ENCODE results near the gene GRIK5.
"Not testable (repeated sequence)": the region's sequence is repeated elsewhere in the genome, so short reads cannot be mapped to it uniquely, and the experiment has no call there.

GRIK5 gene

DNA sequence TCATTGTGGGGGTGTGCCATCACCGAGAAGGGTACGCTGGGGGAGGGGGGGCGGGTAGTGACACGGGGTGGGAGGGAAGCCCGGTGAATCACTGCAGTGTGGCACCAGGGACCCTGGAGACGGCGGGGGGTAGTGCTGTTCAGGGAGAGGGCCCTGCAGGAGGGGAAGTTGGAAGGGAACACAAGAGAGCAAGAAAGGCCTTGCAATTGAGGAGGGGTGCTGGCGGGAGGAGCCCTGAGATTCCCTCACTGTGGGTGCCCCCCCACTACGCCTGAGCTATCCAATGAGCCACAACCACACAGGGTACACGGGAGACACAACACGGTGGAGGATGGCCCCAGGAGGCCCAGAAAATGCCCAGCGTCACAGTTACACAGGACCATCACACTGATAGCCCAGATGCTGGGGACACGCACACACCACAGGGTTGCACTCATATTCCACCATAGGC is 75.5 kb downstream of the GRIK5 start:
- Histone ChIP-seq H3K9ac (ENCODE audit: low read depth, low read length) (peak overlapping the region; percentile 68; the same call in 1 of the 2 replicates), H3K36me3 (ENCODE audit: insufficient read depth, low read length) (no peaks in the 10 kb centered on the region), H3K9me3 (ENCODE audit: control insufficient read depth, insufficient read depth, low read length) (no peaks in the 10 kb centered on the region), H3K4me1 (ENCODE audit: insufficient read depth, low read length) (peaks cover 3% of the 10 kb centered on the region; the same call in 1 of the 2 replicates)

DNA sequence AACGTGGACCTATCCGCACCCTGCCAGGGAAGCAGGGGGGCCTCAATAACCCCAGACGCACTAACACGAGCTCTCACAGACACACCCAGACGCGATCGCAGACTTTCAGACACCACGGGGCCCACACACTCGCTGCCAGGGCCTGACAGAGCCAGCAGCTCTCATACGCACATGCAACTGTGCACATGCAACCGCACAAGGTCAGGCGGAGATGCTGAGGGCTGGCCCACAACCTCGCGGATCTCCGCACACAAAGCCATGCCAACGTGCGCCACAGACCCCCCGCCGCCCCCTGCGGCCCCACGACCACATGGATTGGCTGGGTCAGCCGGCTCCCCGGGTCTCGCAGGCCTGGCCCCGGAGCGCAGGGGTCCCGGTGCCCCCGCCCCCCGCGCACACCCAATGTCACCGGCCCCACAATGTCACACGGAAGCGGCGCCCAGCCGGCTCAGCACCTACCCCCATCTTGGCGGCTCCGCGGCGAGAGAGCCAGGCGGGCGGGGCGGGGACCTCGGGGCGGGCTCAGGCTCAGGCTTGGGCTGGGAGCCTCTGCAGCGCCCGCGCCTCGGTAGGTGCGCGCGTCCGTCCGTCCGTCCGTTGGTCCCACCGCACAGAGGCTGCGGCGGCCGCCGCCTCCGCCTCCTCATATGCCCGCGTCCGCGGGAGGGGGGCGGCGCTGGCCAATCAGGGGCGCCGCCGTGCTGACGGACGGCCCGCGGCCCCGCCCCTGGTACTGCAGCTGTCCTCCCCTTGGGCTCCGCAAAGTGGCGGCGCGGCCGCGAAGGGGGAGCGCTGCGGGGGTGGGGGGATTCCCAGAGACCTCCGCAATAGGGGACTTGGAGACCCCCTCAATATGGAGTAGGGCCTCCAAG is 76.2 kb downstream of the GRIK5 start, which contains the start of gene ATP1A3:
ATP1A3 (minus strand) TSS at position 619 of the 872 bp plus-strand sequence; CDS start at position 465, 154 bp downstream.
- Histone ChIP-seq H3K9ac (ENCODE audit: low read depth, low read length) (peak within 1 kb of the TSS; percentile 68), H3K4me1 (ENCODE audit: insufficient read depth, low read length) (peaks cover 3% of the 10 kb centered on the region; the same call in 1 of the 2 replicates), H3K9me3 (ENCODE audit: control insufficient read depth, insufficient read depth, low read length) (no peaks in the 10 kb centered on the region), H3K36me3 (ENCODE audit: insufficient read depth, low read length) (no peaks in the 10 kb centered on the region)

- not testable (repeated sequence) for H3K36me3 ChIP-seq (ENCODE audit: insufficient read depth, low read length); H3K4me1 ChIP-seq (ENCODE audit: insufficient read depth, low read length); H3K9me3 ChIP-seq (ENCODE audit: control insufficient read depth, insufficient read depth, low read length); H3K9ac ChIP-seq (ENCODE audit: low read depth, low read length)
Measured at GRCh38 chr19:41991925-41992569, 78.0 kb downstream of the GRIK5 start.

DNA sequence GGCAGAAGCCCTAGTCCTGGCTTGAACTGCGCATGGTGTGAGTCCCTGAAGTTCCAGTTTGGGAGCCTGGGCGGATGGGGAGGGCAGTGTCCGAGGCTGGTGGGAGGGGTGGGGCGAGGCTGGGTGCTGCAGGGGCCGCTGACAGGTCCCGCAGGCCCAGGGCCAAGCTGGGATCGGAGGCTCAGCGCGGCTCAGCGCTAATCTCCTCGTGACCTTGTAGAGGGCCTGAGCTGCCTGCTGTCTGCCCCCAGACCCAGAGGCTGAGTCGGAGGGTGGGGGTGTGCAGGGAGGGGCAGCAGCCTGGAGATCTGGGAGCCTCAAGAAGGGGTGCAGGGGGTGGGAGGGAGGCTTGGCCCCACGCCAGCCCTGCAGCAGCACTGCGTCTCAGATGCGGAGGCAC is 79.0 kb downstream of the GRIK5 start:
- no peak overlapping the region for H3K9ac ChIP-seq (ENCODE audit: low read depth, low read length)
- H3K4me1 ChIP-seq (ENCODE audit: insufficient read depth, low read length): peaks cover 3% of the 10 kb centered on the region; the same call in 1 of the 2 replicates
- no peaks in the 10 kb centered on the region for H3K9me3 ChIP-seq (ENCODE audit: control insufficient read depth, insufficient read depth, low read length)
- no peaks in the 10 kb centered on the region; the same call in 1 of the 2 replicates for H3K36me3 ChIP-seq (ENCODE audit: insufficient read depth, low read length)

DNA sequence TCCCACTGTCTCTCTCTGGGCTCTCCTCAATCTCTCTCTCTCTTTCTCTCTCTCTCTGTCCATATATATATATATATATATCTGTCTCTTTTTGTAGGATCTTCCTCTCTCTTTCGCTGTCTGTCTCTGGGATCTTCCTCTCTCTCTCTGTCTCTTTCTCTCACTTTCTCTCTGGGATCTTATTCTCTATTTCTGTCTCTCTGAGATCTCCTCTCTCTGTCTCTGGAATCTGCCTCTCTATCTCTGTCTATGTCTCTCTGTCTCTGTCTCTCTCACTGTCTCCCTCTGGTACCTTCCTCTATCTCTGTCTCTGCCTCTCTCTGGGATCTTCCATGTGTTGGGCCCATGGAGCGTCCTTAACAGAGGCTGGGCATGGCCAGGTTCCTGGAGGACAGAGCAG is 79.4 kb downstream of the GRIK5 start:
- Histone ChIP-seq H3K4me1 (ENCODE audit: insufficient read depth, low read length) (peaks cover 3% of the 10 kb centered on the region; the same call in 1 of the 2 replicates), H3K9ac (ENCODE audit: low read depth, low read length) (no peak overlapping the region), H3K36me3 (ENCODE audit: insufficient read depth, low read length) (no peaks in the 10 kb centered on the region; the same call in 1 of the 2 replicates), H3K9me3 (ENCODE audit: control insufficient read depth, insufficient read depth, low read length) (no peaks in the 10 kb centered on the region)

GRCh38 chr19:41990028-41990427 is 80.0 kb downstream of the GRIK5 start:
- Histone ChIP-seq H3K4me1 (ENCODE audit: insufficient read depth, low read length) (peaks cover 3% of the 10 kb centered on the region; the same call in 1 of the 2 replicates), H3K36me3 (ENCODE audit: insufficient read depth, low read length) (no peaks in the 10 kb centered on the region; the same call in 1 of the 2 replicates), H3K9ac (ENCODE audit: low read depth, low read length) (no peak overlapping the region), H3K9me3 (ENCODE audit: control insufficient read depth, insufficient read depth, low read length) (no peaks in the 10 kb centered on the region)

DNA sequence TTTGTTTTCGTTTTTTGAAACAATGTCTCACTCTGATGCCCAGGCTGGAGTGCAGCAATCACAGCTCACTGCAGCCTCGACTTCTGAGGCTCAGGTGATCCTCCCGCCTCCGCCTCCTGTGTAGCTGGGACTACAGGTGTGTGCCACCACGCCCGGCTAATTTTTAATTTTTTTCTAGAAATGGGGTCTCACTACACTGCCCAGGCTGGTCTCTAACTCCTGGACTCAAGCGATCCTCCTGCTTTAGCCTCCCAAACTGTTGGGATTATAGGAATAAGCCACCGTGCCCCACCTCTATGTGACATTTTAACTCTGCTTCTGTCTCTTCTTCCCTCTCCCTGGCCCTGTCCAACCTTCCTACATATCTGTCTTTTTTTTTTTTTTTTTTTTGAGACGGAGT is 81.1 kb downstream of the GRIK5 start:
- no peak overlapping the region for H3K9ac ChIP-seq (ENCODE audit: low read depth, low read length)
- no peaks in the 10 kb centered on the region for H3K9me3 ChIP-seq (ENCODE audit: control insufficient read depth, insufficient read depth, low read length)
- no peaks in the 10 kb centered on the region; the same call in 1 of the 2 replicates for H3K36me3 ChIP-seq (ENCODE audit: insufficient read depth, low read length)
- H3K4me1 ChIP-seq (ENCODE audit: insufficient read depth, low read length): peaks cover 3% of the 10 kb centered on the region; the same call in 1 of the 2 replicates

DNA sequence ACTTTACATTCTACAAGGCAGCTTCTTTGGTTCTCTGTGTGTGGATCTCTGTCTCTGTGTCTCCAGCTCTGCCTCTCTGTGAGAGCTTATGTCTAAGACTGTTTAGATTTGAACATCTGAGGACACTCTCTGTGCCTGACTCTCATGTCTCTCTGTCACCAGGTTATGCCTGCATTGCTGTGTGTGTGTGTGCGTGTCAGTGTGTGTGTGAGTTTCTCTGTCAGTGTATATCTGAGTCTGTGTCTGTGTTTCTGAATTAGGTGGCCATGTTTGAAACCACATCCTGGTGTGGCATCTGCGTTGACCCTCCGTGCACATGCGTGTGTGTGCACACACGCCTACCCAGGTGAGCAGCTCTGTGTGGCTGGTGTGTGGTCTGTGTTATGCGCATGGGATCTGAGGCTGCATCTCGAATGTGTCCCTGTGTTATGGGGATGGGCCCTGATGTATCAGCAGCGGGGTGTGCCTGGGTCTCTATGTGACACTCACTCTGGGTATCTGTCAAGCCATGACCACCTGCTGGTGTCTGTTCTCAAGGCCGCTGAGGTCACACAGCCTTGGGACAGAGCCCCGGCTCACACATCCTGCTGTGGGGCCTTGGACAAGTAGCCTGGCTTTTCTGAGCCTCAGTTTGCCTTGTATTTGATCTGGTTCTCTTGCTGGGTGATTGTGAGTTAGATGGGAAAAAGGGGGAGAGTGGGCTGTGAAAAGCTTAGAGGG is 82.7 kb downstream of the GRIK5 start:
- Histone ChIP-seq H3K9me3 (ENCODE audit: control insufficient read depth, insufficient read depth, low read length) (no peaks in the 10 kb centered on the region), H3K4me1 (ENCODE audit: insufficient read depth, low read length) (no peaks in the 10 kb centered on the region), H3K9ac (ENCODE audit: low read depth, low read length) (no peak overlapping the region), H3K36me3 (ENCODE audit: insufficient read depth, low read length) (no peaks in the 10 kb centered on the region; the same call in 1 of the 2 replicates)

DNA sequence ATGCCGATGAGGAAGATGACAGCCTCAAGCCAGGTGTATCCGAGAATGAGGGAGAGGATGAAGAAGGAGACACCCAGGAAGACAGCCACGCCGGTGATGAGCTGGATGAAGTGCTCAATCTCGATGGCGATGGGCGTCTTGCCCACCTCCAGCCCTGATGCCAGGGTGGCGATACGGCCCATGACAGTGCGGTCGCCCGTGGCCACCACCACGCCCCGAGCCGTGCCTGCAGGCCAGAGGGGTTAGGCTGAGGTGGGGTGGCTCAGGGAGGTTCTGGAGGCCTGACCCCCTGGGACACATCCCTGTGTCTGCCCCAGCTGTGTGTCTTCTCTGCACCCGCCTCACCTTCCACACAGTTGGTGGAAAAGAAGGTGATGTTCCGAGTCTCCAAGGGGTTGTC is 85.0 kb downstream of the GRIK5 start:
- no peaks in the 10 kb centered on the region; the same call in 1 of the 2 replicates for H3K36me3 ChIP-seq (ENCODE audit: insufficient read depth, low read length)

GRCh38 chr19:41981724-41982123 is 88.3 kb downstream of the GRIK5 start:
- H3K9me3 ChIP-seq (ENCODE audit: control insufficient read depth, insufficient read depth, low read length): no peaks in the 10 kb centered on the region
- H3K36me3 ChIP-seq (ENCODE audit: insufficient read depth, low read length): no peaks in the 10 kb centered on the region
- H3K4me1 ChIP-seq (ENCODE audit: insufficient read depth, low read length): no peaks in the 10 kb centered on the region
- no peak overlapping the region for H3K9ac ChIP-seq (ENCODE audit: low read depth, low read length)

More for the DNA sequence above, 85.0 kb downstream of the GRIK5 start:
- Histone ChIP-seq H3K4me1 (ENCODE audit: insufficient read depth, low read length) (no peaks in the 10 kb centered on the region), H3K9ac (ENCODE audit: low read depth, low read length) (no peak overlapping the region), H3K9me3 (ENCODE audit: control insufficient read depth, insufficient read depth, low read length) (no peaks in the 10 kb centered on the region)

DNA sequence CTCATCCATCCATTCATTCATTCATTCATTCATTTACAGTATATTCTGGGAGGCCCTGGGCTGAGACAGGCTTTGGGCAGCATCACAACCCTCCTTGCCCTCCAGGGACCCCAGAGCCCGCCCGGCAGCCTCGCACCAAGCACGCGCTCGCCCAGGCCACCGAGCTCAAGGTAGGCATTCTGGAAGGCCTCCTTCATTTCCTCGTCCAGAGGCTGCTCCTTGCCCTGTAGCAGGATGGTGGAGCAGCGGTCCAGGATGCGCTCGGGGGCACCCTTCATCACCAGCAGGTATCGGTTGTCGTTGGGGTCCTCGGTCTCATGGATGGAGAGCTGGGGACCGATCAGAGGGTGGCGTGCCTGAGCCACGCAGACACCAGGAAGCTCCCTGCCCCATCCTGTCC is 91.5 kb downstream of the GRIK5 start:
- H3K36me3 ChIP-seq (ENCODE audit: insufficient read depth, low read length): 0 out of 2 replicates have a peak, but pooled peaks cover under 1% of the 10 kb centered on the region
- no peak overlapping the region for H3K9ac ChIP-seq (ENCODE audit: low read depth, low read length)
- no peaks in the 10 kb centered on the region for H3K4me1 ChIP-seq (ENCODE audit: insufficient read depth, low read length)
- no peaks in the 10 kb centered on the region for H3K9me3 ChIP-seq (ENCODE audit: control insufficient read depth, insufficient read depth, low read length)

GRCh38 chr19:41977916-41978315 is 92.1 kb downstream of the GRIK5 start:
- 0 out of 2 replicates have a peak, but pooled peaks cover 5% of the 10 kb centered on the region for H3K36me3 ChIP-seq (ENCODE audit: insufficient read depth, low read length)
- H3K4me1 ChIP-seq (ENCODE audit: insufficient read depth, low read length): no peaks in the 10 kb centered on the region
- no peak overlapping the region for H3K9ac ChIP-seq (ENCODE audit: low read depth, low read length)
- no peaks in the 10 kb centered on the region for H3K9me3 ChIP-seq (ENCODE audit: control insufficient read depth, insufficient read depth, low read length)

GRCh38 chr19:41974652-41975051 is 95.4 kb downstream of the GRIK5 start:
- no peaks in the 10 kb centered on the region for H3K4me1 ChIP-seq (ENCODE audit: insufficient read depth, low read length)
- H3K9ac ChIP-seq (ENCODE audit: low read depth, low read length): no peak overlapping the region
- no peaks in the 10 kb centered on the region for H3K9me3 ChIP-seq (ENCODE audit: control insufficient read depth, insufficient read depth, low read length)
- 0 out of 2 replicates have a peak, but pooled peaks cover 5% of the 10 kb centered on the region for H3K36me3 ChIP-seq (ENCODE audit: insufficient read depth, low read length)

- Histone ChIP-seq H3K36me3 (ENCODE audit: insufficient read depth, low read length) (0 out of 2 replicates have a peak, but pooled peaks cover 5% of the 10 kb centered on the region), H3K9me3 (ENCODE audit: control insufficient read depth, insufficient read depth, low read length) (no peaks in the 10 kb centered on the region)
Measured at GRCh38 chr19:41971363-41971762, 98.6 kb downstream of the GRIK5 start.

More at GRCh38 chr19:41971363-41971762, 98.6 kb downstream of the GRIK5 start:
- Histone ChIP-seq H3K4me1 (ENCODE audit: insufficient read depth, low read length) (no peaks in the 10 kb centered on the region), H3K9ac (ENCODE audit: low read depth, low read length) (no peak overlapping the region)

Data from ES-I3 (cell line).